VCaP (cell line): ENCODE data around the gene ARPC2.

Experiments
- H3K27ac ChIP-seq: fragments of 450-650 bp; 2 replicates; pipeline ENCODE4 v1.5.1; 2017
- CTCF ChIP-seq: fragments of 450-650 bp; conservative IDR thresholded peaks from 2 replicates; pipeline ENCODE4 v1.5.1; 2017; ENCODE audit warnings: mild to moderate bottlenecking, moderate library complexity

The ARPC2 gene

GRCh38 chr2:218293715-218294429 is 76.9 kb downstream of the ARPC2 start:
- H3K27ac ChIP-seq: peak overlapping the region; percentile 88
- TF ChIP-seq CTCF: no peak

- no peak for TF ChIP-seq CTCF
- H3K27ac ChIP-seq: peak overlapping the region; percentile 88
Observed at GRCh38 chr2:218294430-218295022, 77.5 kb downstream of the ARPC2 start.

- TF ChIP-seq CTCF: no peak
- H3K27ac ChIP-seq: peak overlapping the region; percentile 88
Observed at GRCh38 chr2:218295029-218295428, 78.0 kb downstream of the ARPC2 start.

- peak overlapping the region; percentile 88 for H3K27ac ChIP-seq
- TF ChIP-seq CTCF: no peak
Observed at GRCh38 chr2:218296200-218296599, 79.2 kb downstream of the ARPC2 start.

- no peak for TF ChIP-seq CTCF
- peak overlapping the region; percentile 88; the same call in 1 of the 2 replicates for H3K27ac ChIP-seq
Observed at GRCh38 chr2:218296847-218297246, 79.9 kb downstream of the ARPC2 start.

GRCh38 chr2:218298314-218298875 is 81.4 kb downstream of the ARPC2 start:
- H3K27ac ChIP-seq: peak overlapping the region; percentile 16; the same call in 1 of the 2 replicates
- TF ChIP-seq CTCF: no peak

GRCh38 chr2:218300141-218300540 is 83.2 kb downstream of the ARPC2 start:
- no peak for TF ChIP-seq CTCF
- no peak overlapping the region for H3K27ac ChIP-seq
